HG03378 (cell line): Measurements from ENCODE around the gene DOK6.
"Not testable (repeated sequence)": the region's sequence is repeated elsewhere in the genome, so short reads cannot be mapped to it uniquely, and the experiment has no call there.

Source experiments
- ATAC-seq: cut with Tn5 transposase; IDR thresholded peaks from one replicate; pipeline ENCODE4 v1.9.1; 2021; ENCODE audit warnings: mild to moderate bottlenecking, moderate library complexity; ENCODE audit not compliant: unreplicated experiment

The DOK6 gene

GRCh38 chr18:69787825-69788547 is 387.3 kb downstream of the DOK6 start:
- ATAC-seq: no peak

DNA sequence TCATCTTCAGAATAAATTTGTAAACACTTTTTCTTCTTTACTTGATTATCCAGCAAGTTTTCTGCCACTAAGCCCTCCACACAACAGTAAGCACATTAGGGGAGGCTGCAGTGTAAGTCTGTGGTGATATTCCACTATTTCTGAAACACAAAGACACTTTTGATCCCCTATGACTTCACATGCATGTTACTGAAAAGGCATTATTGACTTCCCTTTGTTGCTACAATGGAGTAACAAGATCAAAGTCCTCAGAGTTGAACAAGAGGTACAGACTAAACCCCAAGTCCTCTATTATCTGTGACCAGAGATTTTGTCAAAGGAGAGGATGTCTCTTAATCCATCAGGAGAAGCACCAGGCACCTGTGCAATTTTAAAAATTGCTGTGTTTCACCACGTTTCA is 389.1 kb downstream of the DOK6 start:
- no peak for ATAC-seq

GRCh38 chr18:69790649-69791048 is 390.0 kb downstream of the DOK6 start:
- ATAC-seq: no peak

GRCh38 chr18:69795791-69796190 is 395.1 kb downstream of the DOK6 start:
- ATAC-seq: no peak

DNA sequence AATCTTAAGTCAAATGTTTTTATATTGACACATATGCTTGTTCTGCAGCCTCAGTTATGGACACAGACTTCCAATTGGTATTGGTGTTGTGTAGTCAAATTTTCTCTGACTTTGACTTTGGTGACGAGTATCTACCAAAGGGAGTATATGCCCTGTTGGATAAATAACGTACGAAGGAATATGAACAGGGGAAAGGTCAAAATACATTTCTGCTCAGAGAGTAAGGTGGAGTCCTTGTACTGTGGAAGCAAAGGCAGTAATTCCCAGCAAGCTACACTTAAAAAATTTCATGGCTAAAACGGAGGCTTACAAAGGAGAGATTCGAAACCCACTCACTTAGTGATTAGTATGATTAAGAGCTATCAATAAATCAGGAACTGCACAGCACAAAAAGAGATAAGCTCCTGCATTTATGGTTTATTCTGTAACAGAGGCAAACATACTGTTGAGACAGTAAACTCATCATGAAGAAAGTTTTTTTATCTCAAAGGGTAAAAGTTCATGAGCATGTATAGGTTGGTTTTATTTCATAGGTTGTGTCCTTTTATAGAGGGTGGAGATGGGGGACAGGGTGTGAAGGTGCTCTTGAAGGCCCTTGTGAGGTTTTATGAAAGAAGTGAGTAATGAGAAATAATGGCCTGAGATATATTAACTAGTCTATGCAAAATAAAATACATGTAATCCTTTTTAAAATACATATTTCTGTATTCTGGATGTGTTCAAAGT is 404.3 kb downstream of the DOK6 start:
- ATAC-seq: no peak

- ATAC-seq: no peak
Observed at GRCh38 chr18:69808399-69808798, 407.7 kb downstream of the DOK6 start.

- ATAC-seq: no peak
Observed at GRCh38 chr18:69813559-69813958, 412.9 kb downstream of the DOK6 start.

DNA sequence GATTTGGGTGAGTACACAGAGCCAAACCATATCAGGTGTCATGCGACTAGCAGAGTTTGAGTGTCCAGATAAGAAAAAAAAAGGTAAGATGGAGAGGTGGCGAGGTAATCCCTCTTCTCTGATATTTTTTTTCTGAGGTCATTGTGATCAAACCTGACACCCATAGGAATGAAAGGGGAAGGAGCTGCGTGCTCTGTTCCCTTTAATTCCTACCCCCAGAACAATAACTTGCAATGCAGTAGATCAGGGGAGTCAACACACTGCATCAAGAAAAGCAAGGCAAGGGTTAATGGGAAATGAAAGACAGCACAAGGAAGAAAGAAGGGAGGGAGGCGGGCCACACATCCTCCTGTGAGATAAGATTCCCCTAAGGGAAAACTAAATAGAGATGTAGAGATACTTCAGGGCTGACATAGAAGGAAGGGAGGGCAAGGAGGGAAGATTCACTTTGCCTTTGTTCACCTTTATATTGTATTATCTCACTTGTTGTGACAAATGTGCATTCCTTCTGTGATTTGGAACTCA is 414.2 kb downstream of the DOK6 start:
- no peak for ATAC-seq

DNA sequence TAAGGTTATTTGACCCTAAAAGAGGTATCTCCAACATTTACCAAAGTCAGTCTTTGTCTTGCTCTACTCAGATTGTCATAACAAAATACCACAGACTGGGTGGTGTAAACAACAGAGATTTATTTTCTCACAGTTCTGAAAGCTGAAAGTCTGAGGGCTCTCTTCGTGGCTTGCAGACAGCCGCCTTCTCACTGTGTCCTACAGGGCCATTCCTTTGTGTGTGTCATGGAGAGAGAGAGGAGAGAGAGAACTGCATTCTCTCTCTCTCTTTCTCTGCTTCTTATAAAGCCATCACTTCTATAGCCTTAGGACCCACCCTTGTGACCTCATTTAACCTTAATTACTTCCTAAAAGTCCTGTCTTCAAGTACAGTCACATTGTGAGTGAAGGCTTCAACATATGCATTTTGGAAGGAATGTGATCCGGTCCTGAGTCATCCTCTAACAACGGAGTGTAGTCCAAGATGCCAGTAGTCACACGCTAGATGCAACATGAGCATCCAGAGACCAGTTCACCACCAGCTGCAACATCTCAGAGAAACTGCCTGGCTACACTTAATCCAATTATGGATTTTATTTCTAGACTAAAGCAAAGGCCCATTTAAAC is 416.8 kb downstream of the DOK6 start:
- ATAC-seq: no peak

GRCh38 chr18:69819460-69819859 is 418.8 kb downstream of the DOK6 start:
- ATAC-seq: no peak

DNA sequence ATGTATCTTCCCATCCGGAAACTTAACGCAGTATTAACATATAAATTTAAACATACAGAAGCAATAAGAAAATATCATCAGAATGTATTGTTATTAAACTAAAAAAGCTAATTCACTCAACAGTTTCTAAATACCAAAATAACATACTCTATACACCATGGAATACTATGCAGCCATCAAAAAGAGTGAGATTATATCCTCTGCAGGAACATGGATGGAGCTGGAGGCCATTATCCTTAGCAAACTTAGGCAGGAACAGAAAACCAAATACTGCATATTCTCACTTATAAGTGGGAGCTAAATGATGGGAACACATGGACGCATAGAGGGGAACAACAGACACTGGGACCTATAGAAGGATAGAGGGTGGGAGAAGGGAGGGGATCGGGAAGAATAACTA is 419.9 kb downstream of the DOK6 start:
- no peak for ATAC-seq

DNA sequence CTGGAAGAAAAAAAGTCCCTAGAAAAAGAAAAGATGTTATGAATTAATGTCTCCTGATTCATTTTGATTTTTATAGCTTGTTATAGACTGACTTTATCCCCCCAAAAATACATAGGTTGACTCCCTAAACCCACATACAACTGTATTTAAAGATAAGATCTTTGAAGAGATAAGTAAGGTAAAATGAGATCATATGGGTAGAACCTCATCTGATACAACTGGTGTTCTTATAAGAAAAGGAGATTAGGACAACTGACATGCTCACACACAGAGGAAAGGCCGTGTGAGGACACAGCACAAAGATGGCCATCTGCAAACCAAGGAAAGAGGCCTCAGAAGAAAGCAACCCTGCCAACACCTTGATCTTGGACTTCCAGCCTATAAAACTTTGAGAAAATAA is 429.5 kb downstream of the DOK6 start:
- ATAC-seq: no peak

DNA sequence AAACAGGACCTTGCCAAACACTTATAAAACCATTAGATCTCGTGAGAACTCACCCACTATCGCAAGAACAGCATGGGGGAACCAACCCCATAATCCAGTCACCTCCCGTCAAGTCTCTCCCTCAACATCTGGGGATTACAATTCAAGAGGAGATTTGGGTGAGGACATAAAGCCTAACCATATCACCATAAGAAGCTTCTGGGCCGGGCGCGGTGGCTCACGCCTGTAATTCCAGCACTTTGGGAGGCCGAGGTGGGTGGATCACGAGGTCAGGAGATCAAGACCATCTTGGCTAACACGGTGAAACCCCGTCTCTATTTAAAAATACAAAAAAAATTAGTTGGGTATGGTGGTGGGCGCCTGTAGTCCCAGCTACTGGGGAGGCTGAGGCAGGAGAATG is 434.3 kb downstream of the DOK6 start:
- ATAC-seq: not testable (repeated sequence)

- ATAC-seq: no peak
Observed at GRCh38 chr18:69838003-69838402, 437.3 kb downstream of the DOK6 start.

DNA sequence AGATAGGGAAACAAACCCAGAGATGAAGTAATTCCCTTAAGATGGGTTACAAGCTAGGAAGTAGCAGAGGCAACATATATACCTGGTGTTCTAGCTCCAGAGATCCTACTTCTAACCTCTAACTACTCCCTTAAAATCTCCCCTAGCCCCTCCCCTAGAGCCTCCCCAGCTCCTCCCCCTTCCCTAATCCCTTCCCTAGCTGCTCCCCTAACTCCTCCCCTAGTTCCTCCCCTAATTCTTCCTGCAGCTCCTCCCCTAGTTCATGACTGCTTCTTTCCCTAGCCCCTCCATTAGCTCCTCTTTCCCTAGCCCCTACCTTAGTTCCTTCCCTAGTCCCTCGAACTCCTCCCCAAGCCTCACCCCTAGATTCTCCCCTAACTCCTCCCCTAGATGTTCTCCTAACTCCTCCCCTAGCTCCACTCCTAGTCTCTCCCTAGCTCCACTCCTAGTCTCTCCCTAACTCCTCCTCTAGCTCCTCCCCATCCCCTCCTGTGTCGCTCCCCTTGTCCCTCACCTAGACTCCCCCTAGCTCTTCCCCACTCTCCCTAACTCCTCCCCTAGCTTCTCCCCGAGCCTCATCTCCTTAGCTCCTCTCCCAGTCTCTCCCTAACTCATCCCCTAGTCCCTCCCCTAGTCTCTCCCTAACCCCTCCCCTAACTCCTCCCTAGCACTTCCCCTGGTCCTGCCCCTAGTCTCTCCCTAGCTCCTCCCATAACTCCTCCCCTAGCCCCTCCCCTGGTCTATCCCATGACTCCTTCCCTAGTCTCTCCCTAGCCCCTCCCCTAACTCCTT is 438.1 kb downstream of the DOK6 start:
- no peak for ATAC-seq

DNA sequence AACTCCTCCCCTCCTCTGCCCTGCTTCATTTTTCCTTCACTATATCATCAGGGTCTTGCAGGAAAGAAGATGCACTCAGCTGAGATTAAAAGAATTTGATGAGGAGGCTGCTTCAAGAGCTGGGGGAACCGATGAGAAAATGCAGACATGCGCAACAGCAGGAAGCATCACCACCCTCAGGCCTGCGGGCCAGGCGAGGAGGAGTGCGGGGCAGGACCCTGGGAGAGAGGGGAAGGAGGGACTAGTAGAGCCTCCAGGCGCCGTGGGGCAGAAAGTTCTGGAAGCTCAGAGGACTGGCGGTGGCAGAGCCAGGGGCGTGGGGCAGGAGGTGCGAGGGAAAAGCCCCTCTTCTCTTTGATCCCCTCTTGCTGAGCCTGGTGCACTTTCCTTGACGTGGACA is 438.8 kb downstream of the DOK6 start:
- no peak for ATAC-seq

GRCh38 chr18:69840001-69840400 is 439.3 kb downstream of the DOK6 start:
- no peak for ATAC-seq

- ATAC-seq: no peak
Observed at GRCh38 chr18:69840445-69840844, 439.8 kb downstream of the DOK6 start.

DNA sequence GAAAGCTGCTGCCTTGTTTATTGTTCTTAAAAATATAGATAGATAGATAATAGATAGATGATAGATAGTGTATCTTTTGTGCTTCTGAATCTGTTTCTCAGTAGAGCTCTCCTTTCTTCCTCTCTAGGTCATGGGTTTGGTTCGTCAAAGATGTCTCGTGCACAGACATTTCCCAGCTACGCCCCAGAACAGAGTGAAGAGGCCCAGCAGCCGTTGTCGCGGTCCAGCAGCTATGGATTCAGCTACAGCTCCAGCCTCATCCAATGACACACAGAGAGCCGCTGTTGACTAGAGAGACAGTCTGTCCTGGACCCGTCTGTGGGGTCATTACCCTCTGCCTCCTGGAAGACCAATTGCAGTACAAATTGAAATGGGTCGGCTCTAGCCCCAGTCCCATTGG is 440.4 kb downstream of the DOK6 start:
- ATAC-seq: no peak

DNA sequence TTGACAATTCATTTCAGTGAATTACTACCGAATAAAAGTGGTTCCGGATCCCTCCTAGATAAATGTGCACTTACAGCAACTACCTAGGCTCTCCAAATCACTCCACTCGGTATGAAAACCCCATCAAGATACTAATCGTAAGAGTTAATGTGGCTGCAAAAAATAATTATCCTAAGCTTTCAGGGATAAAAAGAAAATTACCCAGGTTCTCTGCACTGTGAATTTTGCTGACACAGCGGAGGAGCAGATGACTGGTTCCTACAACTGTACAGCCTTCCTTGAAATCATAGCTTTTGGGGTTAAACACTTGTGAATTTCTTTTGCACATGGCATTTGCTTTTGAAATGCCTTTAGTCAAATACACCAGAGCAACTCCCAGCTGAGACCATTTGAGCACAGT is 442.3 kb downstream of the DOK6 start:
- no peak for ATAC-seq

DNA sequence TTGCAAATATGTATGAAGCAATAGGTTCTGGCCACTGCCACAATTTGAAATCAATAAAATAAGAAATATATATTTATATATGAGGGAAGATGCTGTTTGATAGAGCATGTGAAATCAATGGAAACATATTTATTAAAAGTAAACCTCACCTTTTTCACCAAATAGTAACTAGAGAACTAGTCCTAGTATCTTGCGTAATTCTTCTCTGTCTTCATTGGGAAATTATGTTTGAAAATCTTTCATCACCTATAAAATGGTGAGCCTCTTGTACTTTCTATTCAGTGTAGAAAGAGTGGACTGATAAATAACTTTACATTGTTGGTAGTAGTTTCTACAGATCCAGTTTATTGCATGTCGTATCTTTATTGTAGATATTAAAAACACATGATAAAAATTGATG is 444.0 kb downstream of the DOK6 start:
- no peak for ATAC-seq
